Lower lobe of right lung (tissue), 2 donors: Measurements from ENCODE around the gene NGFR. TPM values are rescaled to one million over a fixed set of nuclear protein-coding genes. Genes with fewer than 3 reads are reported as not detected.

Experiments used
- ATAC-seq, 2 donors: fragments of 200-7000 bp; cut with Tn5 transposase; one replicate each; pipeline ENCODE4 v1.9.1; 2020 to 2022; ENCODE audit warnings: mild to moderate bottlenecking in 2 of 2, moderate library complexity in 2 of 2
- DNase-seq: peaks from one replicate; pipeline ENCODE4 v3.0.0-alpha.2; 2020
- H3K27ac ChIP-seq: fragments of 200-600 bp; one replicate; pipeline ENCODE4 v1.8.0; 2022
- H3K27me3 ChIP-seq: fragments of 200-600 bp; one replicate; pipeline ENCODE4 v1.8.0; 2022; ENCODE audit warnings: low read depth
- H3K36me3 ChIP-seq: fragments of 200-600 bp; one replicate; pipeline ENCODE4 v1.8.0; 2022; ENCODE audit warnings: mild to moderate bottlenecking
- H3K4me1 ChIP-seq: fragments of 200-600 bp; one replicate; pipeline ENCODE4 v1.8.0; 2022
- H3K4me3 ChIP-seq: fragments of 200-600 bp; one replicate; pipeline ENCODE4 v1.8.0; 2022; ENCODE audit warnings: mild to moderate bottlenecking
- H3K9me3 ChIP-seq: fragments of 200-600 bp; one replicate; pipeline ENCODE4 v1.8.0; 2022
- intact Hi-C: fragments of 100-400 bp; cut with DNase I; formaldehyde crosslinking; loops from one replicate; pipeline ENCODE4 v1.11.0; 2022
- total RNA-seq: library from RNA; stranded (reverse); fragmentation: NEBNext Ultra II Directional; extraction: Animal tissue kit (Norgen Biotek cat#: 25700); gene quantifications from one replicate; pipeline ENCODE4 v1.2.1, GENCODE V29; 2021
- TF ChIP-seq, protein P1 (sequence below): fragments of 200-600 bp; IDR thresholded peaks from one replicate; pipeline ENCODE4 v1.8.0; 2022; ENCODE audit warnings: antibody characterized with exemption, mild to moderate bottlenecking
- donor health status: DM: no; HTN: yes; CAD: no; lungs with severe emphysema.

Gene NGFR
- total RNA-seq, 1 donor from 2014 or later = 2.3 TPM

GRCh38 chr17:49514071-49514721 is 19.1 kb downstream of the NGFR start:
- intact Hi-C loops = no loop called here
- H3K4me1 ChIP-seq = peaks cover 21% of the 10 kb centered on the region
- no peaks in the 10 kb centered on the region for H3K36me3 ChIP-seq
- TF ChIP-seq, protein P1, sequence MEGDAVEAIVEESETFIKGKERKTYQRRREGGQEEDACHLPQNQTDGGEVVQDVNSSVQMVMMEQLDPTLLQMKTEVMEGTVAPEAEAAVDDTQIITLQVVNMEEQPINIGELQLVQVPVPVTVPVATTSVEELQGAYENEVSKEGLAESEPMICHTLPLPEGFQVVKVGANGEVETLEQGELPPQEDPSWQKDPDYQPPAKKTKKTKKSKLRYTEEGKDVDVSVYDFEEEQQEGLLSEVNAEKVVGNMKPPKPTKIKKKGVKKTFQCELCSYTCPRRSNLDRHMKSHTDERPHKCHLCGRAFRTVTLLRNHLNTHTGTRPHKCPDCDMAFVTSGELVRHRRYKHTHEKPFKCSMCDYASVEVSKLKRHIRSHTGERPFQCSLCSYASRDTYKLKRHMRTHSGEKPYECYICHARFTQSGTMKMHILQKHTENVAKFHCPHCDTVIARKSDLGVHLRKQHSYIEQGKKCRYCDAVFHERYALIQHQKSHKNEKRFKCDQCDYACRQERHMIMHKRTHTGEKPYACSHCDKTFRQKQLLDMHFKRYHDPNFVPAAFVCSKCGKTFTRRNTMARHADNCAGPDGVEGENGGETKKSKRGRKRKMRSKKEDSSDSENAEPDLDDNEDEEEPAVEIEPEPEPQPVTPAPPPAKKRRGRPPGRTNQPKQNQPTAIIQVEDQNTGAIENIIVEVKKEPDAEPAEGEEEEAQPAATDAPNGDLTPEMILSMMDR = no peak
- ATAC-seq = no peak
- DNase-seq = no peak
- no peaks in the 10 kb centered on the region for H3K9me3 ChIP-seq
- H3K27ac ChIP-seq = peak overlapping the region; percentile 69
- peaks cover 9% of the 10 kb centered on the region for H3K27me3 ChIP-seq
- H3K4me3 ChIP-seq = no peak overlapping the region

DNA sequence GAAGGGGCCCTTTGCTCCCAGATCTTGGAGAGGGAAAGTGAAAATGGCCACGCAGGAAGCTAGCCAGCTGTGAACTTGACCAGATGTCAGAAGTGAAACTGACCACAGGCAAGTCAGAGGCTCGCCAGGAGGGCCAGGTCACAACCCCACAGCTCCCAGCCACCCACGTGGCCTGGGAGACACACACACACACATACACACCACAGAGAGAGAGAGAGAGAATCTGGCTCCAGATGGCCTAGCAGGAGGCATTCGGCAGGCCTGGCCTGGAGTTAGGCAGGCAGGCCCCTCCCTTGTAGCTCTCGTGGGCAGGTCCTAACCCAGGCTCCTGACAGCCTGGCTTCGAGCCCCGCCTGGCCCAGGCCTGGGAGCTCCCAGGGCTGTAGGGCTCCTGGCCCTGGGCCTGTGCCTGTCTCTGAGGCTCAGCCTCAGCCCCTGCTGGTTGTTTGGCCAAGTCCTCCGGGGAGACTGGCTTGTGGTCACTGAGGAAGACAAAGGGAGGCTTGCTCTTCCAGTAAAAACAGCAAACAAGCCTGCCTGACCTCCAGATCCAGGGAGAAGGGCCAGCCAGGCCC is 20.2 kb downstream of the NGFR start:
- TF ChIP-seq, protein P1 = no peak
- peak; percentile 92 to 94 for ATAC-seq
- no peaks in the 10 kb centered on the region for H3K9me3 ChIP-seq
- peak overlapping the region; percentile 69 for H3K27ac ChIP-seq
- intact Hi-C loops = no loop called here
- peak; percentile 82 for DNase-seq
- H3K4me3 ChIP-seq = no peak overlapping the region
- H3K36me3 ChIP-seq = no peaks in the 10 kb centered on the region
- peaks cover 19% of the 10 kb centered on the region for H3K27me3 ChIP-seq
- H3K4me1 ChIP-seq = peaks cover 21% of the 10 kb centered on the region

DNA sequence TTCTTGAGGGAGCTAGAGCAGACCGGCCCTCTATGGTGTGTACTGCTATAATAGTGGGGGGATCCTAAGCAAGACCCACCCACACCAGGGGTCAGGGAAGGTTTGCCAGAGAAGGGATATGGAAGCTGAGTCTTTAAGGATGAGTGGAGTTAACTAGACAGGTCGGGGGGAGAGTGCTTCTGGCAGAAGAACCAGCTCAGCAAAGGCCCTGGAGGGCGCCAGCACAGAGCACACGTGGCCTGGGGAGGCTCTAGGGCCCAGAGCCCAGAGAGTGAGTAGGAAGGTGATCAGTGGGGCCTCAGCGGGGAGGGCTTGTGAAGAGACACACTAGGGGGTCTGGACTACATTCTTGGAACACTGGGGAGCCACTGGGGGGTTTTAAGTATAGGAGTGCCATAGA is 21.1 kb downstream of the NGFR start:
- Histone ChIP-seq H3K4me3 (no peak overlapping the region), H3K4me1 (peaks cover 21% of the 10 kb centered on the region), H3K27ac (peak overlapping the region; percentile 69), H3K9me3 (no peaks in the 10 kb centered on the region), H3K27me3 (peaks cover 19% of the 10 kb centered on the region), H3K36me3 (no peaks in the 10 kb centered on the region)
- intact Hi-C loops = no loop called here
- TF ChIP-seq, protein P1 = no peak
- DNase-seq = no peak
- no peak for ATAC-seq

GRCh38 chr17:49518346-49519078 is 23.4 kb downstream of the NGFR start:
- Histone ChIP-seq H3K36me3 (no peaks in the 10 kb centered on the region), H3K9me3 (no peaks in the 10 kb centered on the region), H3K4me1 (peaks cover 26% of the 10 kb centered on the region), H3K27me3 (peaks cover 10% of the 10 kb centered on the region), H3K27ac (no peak overlapping the region), H3K4me3 (no peak overlapping the region)
- TF ChIP-seq, protein P1 = no peak
- DNase-seq (no peak), ATAC-seq (no peak)
- intact Hi-C loops = no loop called here

- no peak for ATAC-seq
Measured at GRCh38 chr17:49519781-49520180, 24.7 kb downstream of the NGFR start.

More at GRCh38 chr17:49519781-49520180, 24.7 kb downstream of the NGFR start:
- Histone ChIP-seq H3K27me3 (peaks cover 14% of the 10 kb centered on the region), H3K4me1 (peaks cover 23% of the 10 kb centered on the region), H3K4me3 (no peak overlapping the region), H3K36me3 (no peaks in the 10 kb centered on the region), H3K9me3 (no peaks in the 10 kb centered on the region), H3K27ac (no peak overlapping the region)
- DNase-seq = no peak
- TF ChIP-seq, protein P1 = no peak
- intact Hi-C loops = no loop called here
